Bone marrow (tissue), 2 donors: ENCODE measurements around the gene KCNQ1OT1.

Experiments used
- DNase-seq, 2 donors: peaks; one replicate each; lab custom pipeline; 2025; lab: John Stamatoyannopoulos, UW

Gene KCNQ1OT1

DNA sequence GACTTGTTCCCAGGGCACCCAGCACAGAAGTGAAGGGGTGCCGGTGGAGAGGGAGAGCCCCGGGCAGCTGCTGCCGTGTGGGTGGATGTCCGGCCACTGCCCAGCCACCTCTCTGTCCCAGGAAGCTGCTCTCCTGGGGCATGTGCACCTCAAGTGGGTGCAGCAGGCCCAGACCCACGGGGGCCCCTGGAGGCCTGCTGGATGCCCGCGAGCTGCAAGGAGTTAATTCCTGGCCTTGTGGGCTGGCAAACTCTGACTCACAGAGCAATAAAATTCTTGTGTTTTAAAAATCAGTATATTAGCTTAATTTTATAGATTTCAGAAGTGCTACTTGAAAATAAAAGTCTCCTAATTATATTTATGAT is 37.4 kb upstream of the KCNQ1OT1 start:
- no peak for DNase-seq

GRCh38 chr11:2736577-2737225 is 36.9 kb upstream of the KCNQ1OT1 start:
- no peak for DNase-seq

DNA sequence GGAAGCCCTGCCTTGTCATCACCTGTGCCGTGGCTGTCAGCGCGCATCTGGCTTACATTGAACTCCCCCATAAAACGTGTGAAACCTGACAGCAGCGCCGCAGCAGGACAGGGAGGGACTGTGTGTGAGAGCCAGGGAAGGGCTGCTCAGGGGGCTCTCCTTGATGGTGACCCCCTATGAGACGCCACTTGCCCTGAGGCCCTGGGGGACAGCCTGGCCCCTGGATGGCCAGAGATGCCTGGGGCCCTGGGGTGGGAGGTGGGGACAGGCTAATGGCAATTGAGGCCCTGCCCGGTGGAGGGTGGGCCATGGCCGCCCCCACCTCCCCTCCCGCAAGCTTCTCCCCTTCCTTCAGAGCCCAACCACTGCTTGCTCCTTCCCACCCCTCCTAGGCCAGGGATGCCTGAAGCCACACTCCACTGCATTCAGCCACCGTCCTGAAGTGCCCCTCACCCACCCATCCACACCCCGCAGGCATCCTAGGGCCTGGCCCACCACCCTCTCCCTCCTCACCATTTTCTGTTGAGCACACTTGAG is 35.3 kb upstream of the KCNQ1OT1 start:
- no peak for DNase-seq

DNA sequence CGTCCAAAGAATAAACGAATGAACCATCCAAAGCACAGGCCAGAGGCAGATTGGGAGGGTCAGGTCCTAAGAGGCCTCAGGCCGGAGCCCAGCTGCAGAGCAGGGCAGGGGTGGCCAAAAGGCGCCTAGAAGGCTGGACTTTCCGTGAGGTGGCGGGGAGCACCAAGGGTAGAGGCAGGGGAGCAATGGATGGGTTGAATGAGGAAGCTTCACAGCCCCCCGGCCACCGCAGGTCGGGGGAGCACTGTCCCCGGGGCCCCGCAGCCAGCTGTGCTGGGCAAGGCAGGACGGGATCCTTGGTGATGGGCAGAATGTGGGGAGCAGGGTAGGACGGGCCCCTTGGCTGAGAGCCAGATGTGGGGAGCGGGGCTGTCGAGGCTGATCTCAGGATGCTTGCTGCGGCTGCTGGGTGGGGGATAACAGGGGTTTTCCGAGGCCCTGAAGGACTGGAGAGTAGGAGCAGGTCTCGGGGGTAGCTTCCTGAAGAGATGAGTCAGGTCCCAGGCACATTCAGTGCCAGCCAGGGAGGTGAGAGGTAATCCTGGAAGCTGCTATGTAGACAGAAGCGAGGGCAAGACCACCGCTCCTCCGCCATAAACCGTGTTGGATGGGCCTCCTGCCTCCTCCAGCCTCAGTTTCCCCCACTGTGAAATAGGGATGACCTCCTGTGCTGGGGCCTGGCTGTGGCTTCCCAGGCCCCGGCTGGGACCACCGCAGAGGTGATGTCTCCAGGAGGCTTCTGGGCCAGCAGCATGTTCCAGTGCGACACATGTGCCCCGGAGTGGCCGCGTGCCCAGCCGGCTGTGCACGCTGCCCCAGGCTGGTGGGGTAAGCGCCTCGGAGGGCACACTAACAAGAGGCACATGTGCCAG is 34.6 kb upstream of the KCNQ1OT1 start:
- DNase-seq, result no peak

DNA sequence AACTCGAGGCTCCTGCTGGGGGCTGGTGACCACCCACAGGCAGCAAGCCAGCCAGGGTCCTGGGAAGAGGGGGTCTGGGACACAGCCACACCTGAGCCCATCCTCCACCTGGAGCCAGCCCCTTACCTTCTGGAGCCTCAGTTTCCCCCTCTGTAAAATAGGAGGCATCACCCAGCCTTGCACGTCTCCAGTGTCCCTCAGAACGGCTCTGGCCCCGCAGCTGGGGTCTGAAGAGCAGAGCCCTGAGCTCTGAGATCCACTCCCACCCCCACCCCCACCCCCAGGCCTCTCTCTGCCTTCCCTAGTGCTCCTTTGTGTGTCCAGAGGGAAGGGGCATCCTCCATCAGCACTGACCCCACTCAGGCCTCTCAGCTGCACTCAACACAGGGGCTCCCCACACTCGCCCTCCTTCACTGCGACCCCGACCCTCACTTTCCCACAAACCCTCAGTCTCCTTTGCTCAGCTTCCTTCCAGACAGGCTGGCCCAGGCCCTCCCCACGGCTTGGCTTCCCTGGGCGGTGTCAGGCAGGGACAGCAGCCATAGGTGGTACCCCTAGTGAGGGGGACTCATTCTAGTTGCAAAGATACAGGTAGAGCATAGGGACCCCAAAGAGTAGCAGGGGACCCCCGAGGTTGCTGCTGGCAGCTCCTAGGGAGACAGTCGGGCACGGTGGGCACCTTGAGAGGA is 33.3 kb upstream of the KCNQ1OT1 start:
- no peak for DNase-seq

DNA sequence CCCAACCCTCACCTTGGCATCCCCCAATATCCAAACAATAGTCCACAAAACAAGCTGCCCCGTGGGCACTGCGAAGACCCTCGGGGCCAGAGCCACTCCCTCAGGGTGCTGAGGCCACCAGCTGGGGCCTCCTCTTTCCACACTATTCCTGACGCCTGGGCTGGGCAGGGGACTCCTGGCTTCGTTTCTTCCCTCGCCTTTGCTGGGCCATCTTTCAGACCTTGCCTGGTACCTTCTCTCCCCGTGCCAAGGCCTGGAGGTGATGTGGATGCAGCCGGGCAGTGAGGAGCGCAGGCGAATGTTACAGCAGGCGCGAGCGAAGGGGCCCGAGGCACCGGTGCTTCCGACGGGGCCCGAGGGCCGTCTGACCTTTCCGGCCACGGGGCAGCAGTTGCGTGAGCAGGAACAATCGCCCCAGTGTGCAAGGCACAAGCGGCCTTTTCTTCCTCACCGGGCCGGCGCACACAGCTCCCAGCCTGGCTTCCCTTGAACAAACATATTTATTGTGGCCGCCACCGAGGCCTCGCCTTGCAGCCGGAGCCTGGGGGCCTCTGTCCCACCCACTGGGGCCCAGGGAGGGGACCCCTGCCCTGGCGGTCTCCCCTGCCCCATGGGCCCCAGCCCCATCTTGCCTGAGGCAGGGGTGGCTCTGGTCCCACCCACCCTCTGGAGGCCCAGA is 32.6 kb upstream of the KCNQ1OT1 start:
- no peak for DNase-seq

- DNase-seq, result no peak
Measured at GRCh38 chr11:2731130-2732125, 31.6 kb upstream of the KCNQ1OT1 start.

- no peak for DNase-seq
Measured at GRCh38 chr11:2730272-2731129, 30.7 kb upstream of the KCNQ1OT1 start.

DNA sequence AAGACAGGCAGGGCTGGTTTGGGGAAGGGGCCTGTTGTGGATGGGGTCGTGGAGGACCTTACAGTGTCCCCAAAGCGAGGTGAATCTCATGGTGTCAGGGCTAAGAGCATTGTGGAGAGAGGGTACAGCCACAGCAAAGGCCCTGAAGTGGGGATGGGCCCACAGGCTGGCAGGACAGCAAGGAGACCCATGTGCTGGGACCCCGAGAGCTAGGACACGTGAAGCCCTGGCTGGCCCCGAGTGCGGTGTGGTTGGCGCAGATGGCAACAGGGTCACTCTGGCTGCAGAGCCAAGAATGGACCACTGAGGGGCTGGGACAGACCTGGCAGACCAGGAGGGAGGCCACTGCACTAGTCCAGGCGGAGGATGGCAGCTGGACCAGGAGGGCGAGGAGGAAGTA is 30.0 kb upstream of the KCNQ1OT1 start:
- no peak for DNase-seq

GRCh38 chr11:2728663-2729332 is 29.0 kb upstream of the KCNQ1OT1 start:
- no peak for DNase-seq

DNA sequence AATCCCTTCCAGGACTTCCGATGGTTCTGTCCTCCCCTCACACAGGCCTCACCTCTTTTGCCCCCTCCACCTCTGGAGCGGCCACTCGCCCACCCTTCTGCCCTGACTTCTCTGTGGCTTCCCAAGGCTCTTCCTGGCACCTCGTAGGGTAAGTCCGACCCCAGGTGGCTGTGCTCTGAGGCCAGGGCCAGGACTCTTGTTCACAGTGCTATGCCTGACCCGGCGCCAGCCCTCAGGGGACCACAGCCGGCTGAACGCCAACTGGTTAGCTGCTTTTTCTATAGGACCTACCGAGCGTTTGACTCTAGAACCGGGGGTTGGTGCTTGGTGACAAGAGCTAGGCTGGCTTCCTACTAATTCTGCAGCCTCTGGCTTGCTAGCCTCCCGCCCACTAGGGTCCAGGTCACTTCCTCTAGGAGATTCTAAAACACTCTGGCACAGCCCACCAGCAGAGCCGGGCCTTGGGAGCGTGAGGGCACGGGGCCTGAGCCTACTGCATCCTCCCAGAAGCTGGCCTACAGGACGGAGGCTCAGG is 28.4 kb upstream of the KCNQ1OT1 start:
- no peak for DNase-seq

DNA sequence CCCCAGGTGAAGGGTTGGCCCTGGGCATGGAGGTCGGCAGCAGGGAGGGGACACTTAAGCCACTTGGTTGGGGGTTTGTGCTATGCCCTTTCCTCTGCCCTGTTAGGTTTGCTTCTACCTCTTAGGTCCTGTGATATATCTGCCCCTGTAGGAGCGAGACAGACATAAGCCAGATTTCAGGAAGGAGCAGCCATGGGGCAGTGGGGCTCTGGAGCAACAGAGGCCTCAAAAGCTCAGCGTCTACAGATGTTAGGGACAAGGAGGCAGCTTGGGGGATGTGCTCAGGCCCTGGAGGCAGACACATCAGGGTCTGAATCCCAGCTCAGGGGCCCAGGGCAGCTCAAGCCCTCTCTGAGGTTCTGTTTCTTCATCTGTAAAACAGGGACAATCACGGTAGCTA is 27.2 kb upstream of the KCNQ1OT1 start:
- DNase-seq, result no peak

DNA sequence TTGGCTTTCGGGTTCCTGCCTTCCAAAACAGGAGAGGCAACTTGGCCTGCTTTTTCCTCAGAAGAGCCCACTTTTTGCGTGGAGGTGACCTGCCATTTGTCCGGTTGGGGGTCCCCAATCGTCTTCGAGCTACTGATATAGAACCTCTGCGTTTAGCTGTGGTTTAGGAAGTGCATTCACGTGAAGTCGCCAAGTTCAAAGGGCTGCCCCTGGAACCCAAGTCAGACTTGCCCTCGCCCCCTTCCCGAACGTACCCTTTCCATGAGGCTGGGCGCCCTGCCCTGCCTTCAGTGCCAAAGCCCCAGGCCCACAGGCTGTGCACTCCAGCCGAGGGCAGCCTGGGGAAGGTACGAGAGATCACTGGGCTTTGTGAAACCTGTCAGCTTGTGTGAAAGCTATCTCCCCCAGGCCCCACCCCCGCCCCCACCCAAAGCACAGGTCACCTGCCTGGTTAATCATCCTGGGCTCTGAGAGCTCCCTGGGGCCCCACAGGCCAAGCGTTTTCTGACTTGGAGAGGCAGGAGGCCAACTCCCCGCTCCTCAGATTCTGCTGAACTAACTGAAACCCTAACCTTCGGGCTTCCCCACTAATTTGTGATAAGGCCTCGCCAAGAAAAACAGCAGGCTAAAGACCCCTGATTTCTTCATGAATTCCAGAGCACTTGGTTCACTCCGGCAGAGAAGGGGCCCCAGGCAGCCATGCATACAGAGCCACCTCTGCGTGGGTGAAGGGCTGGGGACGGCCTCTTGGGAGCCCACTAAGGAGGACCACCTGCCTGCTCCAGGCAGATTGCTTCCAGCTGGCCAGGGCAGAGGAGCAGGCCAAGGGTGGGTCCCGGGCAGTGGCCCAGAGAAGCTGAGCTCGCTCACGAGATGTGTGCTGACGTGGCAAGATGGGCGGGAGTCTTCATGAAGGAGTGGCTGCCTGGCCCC is 25.8 kb upstream of the KCNQ1OT1 start:
- no peak for DNase-seq

DNA sequence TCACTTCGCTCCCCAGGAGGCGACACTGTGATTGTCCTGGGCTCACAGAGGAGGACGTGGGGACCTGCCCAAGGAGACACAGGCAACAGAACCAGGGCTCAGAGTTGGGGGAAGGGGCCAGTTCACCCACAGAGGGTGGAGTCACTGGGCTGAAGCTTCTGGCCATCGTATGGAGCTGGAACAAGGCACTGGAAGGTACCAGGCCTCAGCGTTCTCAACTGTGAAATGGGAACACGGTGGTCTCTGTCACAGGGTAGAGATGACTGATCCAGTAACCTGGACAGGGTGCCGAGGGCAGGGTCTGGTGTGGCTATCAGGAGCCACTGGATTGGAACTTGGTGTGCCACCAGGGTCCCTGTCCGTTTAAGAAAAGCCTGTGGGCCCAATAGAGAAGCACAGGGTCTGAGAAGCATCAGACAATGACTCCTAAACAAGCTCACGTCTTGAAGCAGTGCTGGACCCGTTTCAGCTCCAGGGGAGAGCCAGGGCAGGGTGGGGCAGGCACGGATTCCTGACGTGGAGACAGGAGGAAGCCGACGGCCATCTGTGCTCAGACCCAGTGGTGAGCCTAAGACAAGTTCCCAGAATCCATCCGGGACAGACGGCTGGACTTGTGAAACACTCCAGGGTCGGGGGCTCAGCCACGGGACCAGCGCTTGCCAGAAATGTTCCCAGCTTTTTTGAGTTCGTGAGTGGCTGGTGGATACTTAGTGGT is 25.0 kb upstream of the KCNQ1OT1 start:
- DNase-seq, result no peak

GRCh38 chr11:2724104-2724503 is 24.3 kb upstream of the KCNQ1OT1 start:
- DNase-seq, result no peak

- no peak for DNase-seq
Measured at GRCh38 chr11:2722955-2723354, 23.2 kb upstream of the KCNQ1OT1 start.

DNA sequence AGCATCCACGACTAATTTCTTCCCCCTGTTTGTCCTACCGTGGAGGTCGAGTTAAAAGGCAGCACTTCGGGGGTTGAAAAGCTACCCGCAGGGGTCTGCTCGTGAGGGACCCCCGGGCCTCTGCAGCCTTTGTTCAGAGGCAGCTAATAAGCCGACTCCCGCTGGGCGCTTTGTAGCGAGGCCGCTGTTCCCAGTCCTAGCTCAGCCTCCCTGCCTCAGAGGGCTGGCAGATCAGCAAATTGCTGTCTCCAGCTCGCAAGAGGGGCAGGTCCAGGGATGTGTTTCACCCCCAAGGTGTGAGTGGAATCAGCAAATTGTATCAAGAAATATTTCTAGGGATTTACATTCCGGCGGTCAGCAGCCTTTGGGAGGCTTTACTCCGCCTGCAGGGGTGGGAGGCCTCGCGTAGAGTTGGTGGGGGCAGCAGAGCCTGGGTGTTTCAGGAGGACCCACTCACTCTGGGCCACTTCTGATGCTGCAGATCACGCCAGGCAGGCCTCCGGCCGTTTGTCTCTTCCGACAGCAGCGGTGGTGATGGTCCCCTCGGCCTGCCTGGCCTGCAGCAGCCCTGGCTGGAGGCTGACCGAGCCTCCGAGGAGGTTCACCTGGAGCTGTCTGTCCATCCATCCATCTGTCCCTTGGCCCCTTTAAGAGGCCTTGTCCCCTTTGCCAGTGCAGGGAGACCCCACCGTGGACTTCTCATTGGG is 21.6 kb upstream of the KCNQ1OT1 start:
- DNase-seq, result no peak
